ENCODE data around the gene COL6A2.
A peak's percentile ranks its signal among the peaks of the same experiment; 100 is the strongest.
"Not testable (repeated sequence)": the region's sequence is repeated elsewhere in the genome, so short reads cannot be mapped to it uniquely, and the experiment has no call there.

Gene COL6A2

DNA sequence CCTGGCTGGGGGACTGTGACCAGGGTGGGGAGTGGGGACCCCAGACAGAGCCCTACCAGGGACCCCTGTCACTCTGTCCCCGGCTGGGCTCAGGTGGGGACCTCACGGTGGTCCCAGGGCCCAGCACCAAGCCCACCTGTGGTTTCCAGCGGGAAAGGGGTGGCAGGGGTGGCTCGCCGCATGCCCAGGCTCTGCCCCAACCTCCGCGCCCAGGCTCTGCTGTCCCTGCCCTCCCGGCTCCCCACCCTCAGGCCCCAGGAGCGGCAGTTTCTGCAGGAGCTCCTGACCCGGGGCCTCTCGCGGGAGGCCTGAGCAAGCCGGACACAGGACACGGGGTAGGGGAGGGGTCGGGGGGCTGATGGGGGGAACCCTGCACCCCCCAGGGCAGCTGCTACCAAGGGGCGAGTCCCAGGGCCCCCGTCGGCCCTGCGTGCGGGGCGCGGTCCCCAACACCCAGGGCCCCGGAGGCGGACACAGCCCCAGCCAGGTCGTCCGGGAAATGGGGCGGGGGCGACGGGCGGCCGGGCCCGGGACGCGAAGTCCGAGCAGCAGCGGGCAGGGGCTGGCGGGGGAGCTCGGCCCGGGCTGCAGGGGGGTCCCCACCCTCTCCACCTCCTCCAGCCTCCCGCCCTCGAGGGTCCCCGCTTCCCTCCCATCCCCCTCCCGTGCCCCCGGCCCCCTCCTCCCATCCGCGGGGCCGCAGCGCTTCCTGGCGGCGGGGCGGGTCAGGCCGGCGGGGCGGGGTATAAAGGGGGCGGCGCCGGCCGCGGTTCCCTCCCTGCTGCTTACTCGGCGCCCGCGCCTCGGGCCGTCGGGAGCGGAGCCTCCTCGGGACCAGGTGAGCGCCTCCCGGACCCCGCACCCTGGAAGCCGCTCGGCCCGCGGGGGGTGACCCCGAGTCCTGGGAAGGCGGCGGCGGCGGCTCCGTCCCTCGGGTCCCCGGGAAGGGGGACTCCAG, at the start of gene COL6A2:
TSS of gene COL6A2 (plus strand) at position 777 of the 958 bp plus-strand sequence.
- DNase-seq = peak; percentile 33 to 43

DNA sequence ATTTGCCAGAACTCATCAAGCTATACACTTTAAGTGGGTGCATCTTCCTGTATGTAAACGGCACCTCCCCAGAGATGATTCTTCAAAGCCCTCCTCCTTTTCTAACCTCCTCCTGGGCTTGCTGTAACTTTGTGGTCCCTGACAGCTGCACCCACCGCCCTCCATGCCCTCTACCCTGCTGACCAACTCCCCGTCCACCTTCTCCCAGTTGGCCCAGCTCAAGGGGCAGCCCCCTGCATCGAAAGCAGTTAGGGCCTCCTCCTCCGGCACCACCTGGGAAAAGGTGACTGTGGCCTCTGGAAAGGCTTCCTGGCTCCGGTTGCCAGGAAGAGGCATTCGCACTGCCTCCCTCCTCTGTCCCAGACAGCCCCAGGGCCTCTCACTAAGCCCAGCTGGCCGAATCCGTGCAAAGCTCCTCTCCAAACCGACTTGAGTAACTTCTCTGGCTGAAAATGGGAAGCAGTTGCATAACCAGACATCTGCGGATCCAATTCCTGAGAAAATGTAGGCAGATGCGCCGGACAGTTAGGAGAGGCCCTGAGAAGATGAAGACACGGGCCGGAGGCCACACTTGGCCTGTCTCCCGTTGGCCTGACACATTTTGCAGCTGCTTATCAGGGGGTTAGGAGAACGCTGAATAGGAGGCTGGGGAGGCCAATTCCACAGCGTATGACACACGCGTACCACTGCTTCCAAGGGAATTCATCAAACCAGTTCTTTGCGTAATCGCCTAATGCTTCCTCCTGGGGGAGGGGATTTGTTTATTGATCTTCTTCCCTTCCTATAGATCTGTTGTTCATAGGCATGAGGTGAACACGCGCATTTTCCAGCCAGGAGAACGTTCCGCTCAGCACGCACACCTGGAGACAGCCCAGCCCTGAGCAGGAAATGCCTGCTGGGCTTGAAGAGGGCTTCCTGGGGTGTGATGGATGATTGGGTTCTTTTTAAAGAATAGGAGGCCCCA, 48.7 kb upstream of the COL6A2 start:
- DNase-seq = no peak

DNA sequence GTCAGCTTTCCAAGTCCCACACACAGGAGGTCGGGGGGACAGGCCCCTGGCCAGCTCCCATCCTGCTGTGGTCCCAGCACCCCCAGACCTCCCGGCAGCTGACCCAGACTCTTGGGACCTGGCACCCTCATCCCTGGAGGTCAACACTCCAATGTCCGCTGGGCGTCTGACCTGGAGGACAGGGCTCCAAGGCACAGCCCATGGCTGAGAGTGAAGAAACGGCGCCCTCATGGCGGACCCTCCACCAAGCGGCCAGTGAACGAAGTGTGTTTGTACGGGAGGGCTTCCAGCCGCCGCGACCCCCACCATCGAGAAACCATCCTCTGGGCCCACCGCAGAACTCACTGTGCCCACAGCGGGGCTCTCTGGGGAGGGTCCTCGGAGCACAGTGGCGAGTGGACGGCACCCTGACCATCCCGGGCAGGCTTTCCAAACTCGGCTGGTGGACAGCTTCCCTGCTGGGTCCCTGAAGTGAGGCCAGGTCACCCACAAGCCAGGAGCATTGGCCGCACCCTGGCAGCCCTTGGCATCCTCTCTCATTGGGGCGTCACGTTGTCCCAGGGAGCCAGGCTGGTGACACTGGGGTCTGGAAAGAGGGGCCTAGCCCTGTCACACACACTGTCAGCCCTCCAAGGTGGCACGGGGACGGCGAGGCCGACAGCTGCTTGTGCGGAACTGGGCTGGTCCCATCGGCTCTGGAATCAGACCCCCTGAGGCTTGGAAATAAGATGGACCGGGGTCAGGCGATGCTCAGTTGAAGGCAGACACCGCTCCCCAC, 47.8 kb upstream of the COL6A2 start:
- DNase-seq = no peak

DNA sequence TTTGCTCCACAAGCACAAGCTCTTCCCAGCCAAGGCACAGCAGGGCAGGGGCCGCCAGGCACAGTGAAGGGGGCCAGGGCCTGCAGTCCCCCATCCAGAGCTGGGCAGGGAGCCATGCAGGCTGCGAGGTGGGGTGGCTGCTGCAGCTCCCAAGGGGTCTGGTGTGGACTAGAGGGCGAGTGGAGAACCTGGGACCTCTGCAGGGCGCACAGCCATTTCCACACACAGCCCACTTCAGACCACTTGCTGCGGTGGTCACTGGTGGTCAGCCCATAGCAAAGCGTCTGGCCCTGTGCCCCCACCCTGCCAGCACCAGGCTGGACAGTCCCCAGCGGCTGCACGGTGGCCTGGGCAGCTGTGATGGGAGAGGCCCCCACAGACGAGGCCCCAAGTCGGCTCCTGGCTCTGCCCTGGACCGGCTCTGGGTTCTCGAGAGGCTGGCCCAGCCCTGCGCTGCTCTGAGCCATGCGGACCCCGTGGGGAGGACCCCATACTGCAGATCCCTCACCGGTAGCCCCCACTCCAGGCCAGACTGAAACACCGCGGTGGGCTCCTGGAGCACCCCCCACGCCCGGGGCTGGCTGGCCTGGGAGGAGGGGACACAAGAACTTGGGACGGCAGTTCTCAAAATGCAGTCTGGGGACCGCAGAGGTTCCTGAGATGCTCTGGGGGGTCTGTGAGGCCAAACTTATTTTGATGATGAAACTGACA, 47.1 kb upstream of the COL6A2 start:
- DNase-seq = no peak

DNA sequence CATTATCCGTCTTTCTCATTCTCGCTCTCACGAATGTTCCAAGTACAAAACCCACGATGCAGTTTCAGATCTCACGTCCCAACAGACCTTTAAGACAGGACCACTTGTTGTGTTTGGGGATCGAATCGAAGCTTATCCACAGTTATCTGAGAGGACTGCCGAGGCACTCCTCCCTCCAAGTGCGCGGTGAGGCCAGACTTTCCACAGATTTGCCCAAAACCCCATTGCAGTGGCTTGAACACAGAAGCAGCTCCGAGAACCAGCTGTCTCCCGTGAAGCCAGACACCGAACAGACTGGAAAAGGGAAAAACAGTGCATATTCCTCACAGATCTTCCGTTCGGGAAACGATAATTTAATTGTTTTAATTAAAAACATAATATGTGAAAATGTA, 46.5 kb upstream of the COL6A2 start:
- no peak for DNase-seq

DNA sequence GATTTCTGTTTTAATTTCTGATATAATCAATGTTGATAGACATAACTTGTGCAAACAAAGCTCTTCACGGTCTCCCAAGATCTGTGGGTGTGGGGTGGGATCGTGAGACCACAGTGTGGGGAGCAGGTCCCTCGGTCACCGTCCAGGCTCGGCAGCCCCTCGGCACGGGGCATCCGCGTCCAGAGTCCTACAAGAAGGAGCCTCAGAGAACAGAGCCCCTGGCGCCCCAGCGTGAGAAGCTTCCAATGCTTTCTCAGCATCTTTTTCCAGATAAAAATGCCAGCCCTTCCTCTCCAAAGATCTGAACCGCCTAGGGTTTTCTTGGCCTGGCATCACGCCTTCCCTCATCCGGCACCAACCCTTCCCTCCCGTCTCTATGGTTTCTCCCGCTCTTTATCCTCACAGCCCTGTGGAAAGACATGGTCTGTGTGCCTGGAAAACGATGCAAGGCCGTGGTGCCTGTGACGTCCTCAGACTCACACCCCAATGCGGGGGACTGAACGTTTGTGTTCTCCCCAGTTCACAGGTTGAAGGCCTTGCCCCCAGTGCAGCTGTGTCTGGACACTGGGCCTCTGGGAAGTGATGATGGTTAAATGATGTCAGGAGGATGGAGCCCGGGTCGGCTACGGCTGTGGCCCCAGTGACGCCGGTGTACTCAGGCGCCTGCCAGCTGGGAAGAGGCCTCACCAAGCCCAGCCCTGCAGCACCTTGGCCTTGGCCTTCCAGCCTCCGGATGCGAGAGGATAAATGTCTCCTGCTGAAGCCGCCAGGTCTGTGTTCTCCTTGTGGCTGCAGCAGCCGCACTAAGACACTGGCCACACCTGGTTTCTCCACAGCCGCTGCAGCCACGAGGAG, 45.9 kb upstream of the COL6A2 start:
- no peak for DNase-seq

DNA sequence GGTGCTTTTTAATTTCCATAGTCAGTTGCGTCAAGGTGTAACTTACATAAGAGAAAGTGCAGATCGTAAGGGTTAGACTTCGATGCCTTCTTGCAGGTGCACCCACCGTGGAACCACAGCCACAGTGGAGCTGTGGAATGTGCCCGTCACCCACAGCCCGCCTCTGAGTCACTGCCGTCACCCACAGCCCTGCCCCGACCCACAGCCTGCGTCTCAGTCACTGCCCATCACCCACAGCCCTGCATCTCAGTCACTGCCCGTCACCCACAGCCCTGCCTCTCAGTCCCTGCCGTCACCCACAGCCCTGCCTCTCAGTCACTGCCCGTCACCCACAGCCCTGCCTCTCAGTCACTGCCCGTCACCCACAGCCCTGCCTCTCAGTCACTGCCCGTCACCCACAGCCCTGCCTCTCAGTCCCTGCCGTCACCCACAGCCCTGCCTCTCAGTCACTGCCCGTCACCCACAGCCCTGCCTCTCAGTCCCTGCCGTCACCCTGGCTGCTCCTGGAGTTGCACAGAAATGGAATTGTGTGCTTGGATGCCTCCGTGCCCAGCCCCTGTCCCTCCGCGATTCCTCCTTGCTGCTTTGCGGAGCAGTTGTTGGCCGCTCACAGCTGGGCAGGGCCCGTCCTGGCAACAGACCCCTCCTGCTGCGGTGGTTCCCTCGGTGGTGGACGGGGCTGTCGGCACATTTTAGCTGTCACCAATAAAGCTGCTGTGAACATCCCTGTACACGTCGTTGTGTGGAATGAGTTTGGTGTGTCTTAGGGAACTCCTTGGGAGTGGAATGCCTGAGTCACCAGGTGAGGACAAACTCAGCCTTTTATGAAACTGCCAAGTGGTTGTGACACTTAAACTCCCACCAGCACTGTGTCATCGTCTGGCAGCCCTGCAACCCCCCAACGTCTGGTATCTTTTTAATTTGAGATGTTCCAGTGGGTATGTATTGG, 44.9 kb upstream of the COL6A2 start:
- peak; percentile 36 to 43 for DNase-seq

DNA sequence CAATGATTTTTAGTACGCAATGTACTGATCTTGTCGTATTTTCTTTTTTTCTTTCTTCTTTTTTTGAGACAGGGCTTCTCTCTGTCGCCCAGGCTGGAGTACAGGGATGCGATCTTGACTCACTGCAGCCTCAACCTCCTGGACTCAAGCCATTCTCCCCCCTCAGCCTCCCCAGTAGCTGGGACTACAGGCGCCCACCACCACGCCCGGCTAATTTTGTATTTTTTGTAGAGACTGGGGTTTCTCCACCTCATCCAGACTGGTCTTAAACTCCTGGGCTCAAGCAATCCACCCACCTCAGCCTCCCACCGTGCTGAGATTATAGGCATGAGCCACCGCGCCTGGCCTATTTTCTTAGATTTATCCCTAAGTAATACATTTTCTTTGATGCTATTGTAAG, 43.9 kb upstream of the COL6A2 start:
- DNase-seq = no peak

DNA sequence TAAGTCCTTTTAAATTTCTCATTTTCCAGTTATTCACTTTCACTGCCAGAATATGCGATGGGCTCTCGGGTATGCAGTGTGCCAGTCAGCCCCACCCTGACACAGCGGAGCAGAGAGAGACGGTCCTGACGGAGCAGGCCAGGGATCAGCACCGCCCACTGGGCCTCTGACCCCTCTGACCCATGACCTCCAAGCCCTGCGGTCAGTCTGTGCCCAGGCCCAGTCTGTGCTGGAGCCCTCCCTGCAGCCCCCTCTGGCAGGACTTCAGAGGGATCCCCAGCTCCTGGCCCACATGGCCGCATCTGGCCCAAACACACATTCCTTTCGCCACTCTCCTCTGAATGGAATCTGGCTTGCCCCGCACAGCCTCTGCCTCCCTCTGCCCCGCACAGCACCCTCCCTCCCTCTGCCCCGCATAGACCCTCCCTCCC, 43.4 kb upstream of the COL6A2 start:
- DNase-seq = no peak

DNA sequence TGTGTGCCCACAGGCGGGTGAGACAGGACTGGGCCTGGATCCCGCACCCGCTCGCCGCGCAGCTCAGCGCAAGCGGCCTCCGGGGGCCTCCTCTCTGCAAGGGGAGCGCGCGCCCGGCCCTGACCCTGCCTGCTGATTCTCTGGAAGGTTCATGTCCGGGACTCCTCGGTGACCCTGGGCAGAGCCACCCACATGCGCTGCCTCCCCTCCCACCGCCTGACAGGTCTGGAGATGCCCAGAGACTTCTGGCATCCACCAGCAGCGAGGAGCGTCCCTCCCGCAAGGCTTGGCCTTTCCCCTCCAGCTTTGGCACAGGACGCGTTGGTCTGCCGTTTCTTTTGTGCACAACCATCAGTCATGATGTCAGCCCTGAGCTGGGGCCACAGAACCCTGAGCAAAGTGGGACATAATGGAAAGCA, 42.0 kb upstream of the COL6A2 start:
- DNase-seq = no peak

DNA sequence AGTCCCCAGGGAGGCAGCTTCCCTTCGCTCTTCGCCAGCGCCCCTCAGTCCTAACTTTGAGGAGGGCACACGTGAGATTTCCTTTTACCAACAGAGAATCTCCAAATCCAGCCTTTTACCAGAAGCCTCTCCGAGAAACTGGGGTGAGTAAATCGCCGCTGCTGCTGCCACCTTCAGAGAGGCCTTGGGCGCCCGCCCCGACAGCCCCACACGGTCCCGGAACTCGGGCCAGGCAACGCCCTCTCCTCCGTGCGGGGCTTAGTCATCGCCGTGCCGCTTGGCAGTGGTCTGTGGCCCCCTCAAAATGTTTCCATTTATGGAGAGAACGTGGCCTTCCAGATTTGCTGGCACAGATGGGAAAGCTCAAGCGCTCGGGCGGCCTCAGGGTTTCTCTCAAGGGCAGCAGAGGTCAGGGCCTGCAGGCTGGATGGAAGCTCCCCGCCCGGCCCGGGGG, 41.4 kb upstream of the COL6A2 start:
- no peak for DNase-seq

DNA sequence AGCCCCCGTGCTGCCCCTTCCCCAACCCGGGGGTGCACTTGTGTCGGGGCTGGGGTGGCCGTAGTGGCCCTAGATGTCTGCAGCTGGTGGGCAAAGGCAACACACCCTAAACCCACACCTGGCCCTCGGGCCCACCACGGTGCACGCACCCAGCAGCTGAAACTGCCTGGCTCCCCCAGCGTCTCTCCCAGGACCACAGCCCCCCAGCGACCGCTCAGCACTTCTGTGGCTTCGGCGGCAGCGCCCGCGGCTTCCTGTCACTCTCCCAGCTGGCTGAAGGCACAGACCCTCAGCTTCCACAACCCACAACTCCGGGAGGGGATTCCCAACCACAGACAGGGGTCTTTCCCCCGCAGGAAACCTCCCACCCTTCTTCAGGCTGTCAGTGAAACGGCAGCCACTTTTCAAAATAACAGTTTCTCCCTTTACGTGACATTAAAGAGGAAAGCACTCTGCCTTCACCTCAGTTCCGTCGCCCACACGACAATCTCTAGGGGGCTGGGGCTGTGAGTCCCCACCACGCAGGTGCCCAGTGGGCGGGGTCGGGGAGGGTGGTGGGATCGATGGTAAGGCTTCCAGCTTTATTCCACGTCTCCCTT, 40.7 kb upstream of the COL6A2 start:
- peak; percentile 12 to 14 for DNase-seq

DNA sequence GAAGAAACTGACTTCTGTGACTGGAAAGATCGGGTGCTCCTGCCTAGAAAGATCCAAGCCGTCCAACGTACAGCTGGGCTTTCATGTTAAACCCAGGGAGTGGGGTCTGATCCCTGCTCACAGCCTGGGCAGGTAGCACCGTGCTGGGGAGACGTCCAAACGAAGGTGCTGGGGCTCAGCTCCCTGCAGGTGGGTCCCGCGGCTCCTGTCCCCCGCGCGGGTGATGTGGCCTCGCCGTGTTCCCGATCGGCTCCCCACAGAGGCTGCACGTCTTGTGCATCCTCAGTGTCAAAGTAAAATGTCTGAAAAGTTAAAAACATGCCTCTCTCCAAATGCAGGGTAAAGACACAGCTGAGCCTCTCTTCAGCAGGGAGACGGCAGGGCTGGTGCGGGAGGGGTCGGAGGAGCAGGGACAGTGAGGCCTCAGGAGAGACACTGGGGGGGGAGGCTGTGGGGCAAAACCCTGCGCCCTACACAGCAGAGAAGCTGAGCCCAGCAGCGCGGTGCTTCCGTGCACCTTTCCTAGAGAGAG, 40.1 kb upstream of the COL6A2 start:
- DNase-seq = no peak

DNA sequence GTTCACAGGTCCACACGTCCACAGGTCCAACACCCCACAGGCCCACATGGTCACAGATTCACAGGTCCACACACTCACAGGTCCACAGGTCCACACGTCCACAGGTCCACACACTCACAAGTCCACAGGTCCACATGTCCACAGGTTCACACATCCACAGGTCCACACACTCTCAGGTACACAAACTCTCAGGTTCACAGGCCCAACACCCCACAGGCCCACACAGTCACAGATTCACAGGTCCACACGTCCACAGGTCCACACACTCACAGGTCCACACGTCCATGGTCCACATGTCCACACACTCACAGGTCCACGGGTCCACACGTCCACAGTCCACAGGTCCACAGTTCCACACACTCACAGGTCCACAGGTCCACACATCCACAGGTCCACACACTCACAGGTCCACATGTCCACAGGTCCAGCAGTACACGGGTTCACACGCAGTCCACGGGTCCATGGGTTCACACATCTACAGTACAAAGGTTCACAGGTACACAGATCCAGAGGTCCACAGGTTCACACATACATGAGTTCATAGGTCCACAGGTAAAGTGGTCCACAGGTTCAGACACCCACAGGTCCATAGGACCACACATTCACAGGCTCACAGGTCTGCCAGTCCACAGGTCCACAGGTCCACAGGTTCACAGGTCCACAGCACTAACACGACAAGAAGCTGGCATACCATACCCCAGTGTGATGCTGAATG, 39.3 kb upstream of the COL6A2 start:
- DNase-seq = no peak

DNA sequence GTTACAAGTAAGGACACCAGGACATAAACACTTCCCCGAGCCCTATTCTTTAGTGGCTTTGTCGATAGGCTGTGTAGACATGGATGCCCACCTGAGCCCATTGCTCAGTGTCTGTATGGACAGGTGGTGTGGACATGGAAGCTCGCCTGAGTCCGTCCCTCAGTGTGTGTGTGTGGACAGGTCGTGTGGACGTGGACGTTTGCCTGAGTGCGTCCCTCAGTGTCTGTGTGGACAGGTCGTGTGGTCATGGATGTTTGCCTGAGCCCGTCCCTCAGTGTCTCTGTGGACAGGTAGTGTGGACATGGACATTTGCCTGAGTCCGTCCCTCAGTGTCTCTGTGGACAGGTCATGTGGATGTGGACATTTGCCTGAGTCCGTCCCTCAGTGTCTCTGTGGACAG, 38.7 kb upstream of the COL6A2 start:
- no peak for DNase-seq

DNA sequence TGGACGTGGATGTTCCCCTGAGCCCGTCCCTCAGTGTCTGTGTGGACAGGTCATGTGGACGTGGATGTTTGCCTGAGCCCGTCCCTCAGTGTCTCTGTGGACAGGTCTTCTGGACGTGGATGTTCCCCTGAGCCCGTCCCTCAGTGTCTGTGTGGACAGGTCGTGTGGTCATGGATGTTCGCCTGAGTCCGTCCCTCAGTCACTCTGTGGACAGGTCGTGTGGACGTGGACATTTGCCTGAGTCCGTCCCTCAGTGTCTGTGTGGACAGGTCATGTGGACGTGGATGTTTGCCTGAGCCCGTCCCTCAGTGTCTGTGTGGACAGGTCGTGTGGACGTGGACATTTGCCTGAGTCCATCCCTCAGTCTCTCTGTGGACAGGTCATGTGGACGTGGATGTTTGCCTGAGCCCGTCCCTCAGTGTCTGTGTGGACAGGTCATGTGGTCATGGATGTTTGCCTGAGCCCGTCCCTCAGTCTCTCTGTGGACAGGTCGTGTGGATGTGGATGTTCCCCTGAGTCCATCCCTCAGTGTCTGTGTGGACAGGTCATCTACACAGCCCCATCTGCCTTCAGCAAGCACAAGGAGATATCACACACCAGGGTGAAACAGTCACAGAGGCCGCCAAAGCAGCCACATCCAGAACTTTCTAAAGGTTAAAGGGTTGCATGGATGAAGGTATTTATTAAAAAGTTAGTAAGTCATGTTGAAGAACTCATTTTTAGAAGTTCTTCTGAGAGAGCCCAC, 38.0 kb upstream of the COL6A2 start:
- DNase-seq = not testable (repeated sequence)

DNA sequence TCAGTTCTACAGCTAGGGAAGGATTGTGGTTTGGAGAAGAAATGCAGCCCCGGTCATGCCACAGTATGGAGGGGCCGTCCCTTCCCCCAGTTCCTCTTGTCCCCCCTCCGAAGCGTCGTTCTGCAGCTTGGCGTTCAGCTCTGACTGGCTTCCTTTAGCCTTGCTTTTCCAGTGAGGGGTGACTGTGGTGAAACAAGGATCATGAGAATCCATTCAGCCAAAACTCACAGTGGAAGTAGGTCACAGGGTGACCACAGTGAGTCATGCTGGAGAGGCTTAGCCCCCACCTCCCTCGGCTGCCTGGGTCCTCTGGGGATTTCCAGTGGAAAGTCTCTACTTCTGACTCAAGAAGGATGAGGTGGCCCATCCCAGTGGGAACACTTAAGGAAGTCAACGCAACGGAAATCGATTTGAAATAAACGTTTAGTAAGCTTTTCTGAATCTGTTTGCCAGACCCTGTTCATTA, 37.3 kb upstream of the COL6A2 start:
- no peak for DNase-seq

Measured in CD4-positive, alpha-beta T cell treated with Interleukin-1 beta for 1 hour (primary cell).